Mesendoderm (in vitro differentiated cells): ENCODE data around the gene THADA.
A peak's percentile ranks its signal among the peaks of the same experiment; 100 is the strongest.

Source experiments
- DNase-seq: peaks from one replicate; pipeline ENCODE4 v3.0.0; 2013
- H2AK5ac ChIP-seq: 2 replicates; pipeline ENCODE4 v1.6.1; 2013; ENCODE audit warnings: low read length, inconsistent platforms
- H2BK120ac ChIP-seq: 2 replicates; pipeline ENCODE4 v1.6.1; 2013; ENCODE audit warnings: low read depth, mild to moderate bottlenecking, low read length, moderate library complexity, mixed read lengths
- H2BK15ac ChIP-seq: replicated peaks from 2 replicates; pipeline ENCODE4 v1.6.1; 2013; ENCODE audit warnings: low read depth, mild to moderate bottlenecking, moderate library complexity
- H2BK5ac ChIP-seq: 2 replicates; pipeline ENCODE4 v1.6.1; 2013; ENCODE audit warnings: low read length, inconsistent platforms
- H3K18ac ChIP-seq: 2 replicates; pipeline ENCODE4 v1.6.1; 2013; ENCODE audit warnings: mild to moderate bottlenecking, low read length, mixed read lengths
- H3K23ac ChIP-seq: one replicate; pipeline ENCODE4 v1.6.1; 2013; ENCODE audit warnings: low read length
- H3K27ac ChIP-seq: 2 replicates; pipeline ENCODE4 v1.5.1; 2013; ENCODE audit warnings: low read depth, mild to moderate bottlenecking, inconsistent platforms, low read length, moderate library complexity
- H3K27me3 ChIP-seq: 2 replicates; pipeline ENCODE4 v1.6.1; 2013; ENCODE audit warnings: low read length, control low read depth, mild to moderate bottlenecking, inconsistent platforms; ENCODE audit not compliant: insufficient read depth, poor library complexity
- H3K36me3 ChIP-seq: 2 replicates; pipeline ENCODE4 v1.6.1; 2013; ENCODE audit warnings: low read length, inconsistent platforms; ENCODE audit not compliant: control insufficient read depth, insufficient read depth
- H3K4ac ChIP-seq: one replicate; pipeline ENCODE4 v1.6.1; 2013; ENCODE audit warnings: low read depth, mild to moderate bottlenecking, low read length, moderate library complexity
- H3K4me1 ChIP-seq: 2 replicates; pipeline ENCODE4 v1.6.1; 2013; ENCODE audit warnings: low read depth, low read length, inconsistent platforms; ENCODE audit not compliant: control insufficient read depth
- H3K4me2 ChIP-seq: 2 replicates; pipeline ENCODE4 v1.6.1; 2013; ENCODE audit warnings: low read length
- H3K4me3 ChIP-seq: 2 replicates; pipeline ENCODE4 v1.5.1; 2013; ENCODE audit warnings: mild to moderate bottlenecking, low read length
- H3K56ac ChIP-seq: one replicate; pipeline ENCODE4 v1.6.1; 2013; ENCODE audit warnings: low read length
- H3K79me1 ChIP-seq: 2 replicates; pipeline ENCODE4 v1.6.1; 2013; ENCODE audit warnings: low read length, inconsistent platforms
- H3K79me2 ChIP-seq: 2 replicates; pipeline ENCODE4 v1.6.1; 2013; ENCODE audit warnings: mild to moderate bottlenecking, low read length; ENCODE audit not compliant: control insufficient read depth, insufficient read depth
- H3K9ac ChIP-seq: 2 replicates; pipeline ENCODE4 v1.6.1; 2013; ENCODE audit warnings: low read length, inconsistent platforms
- H4K5ac ChIP-seq: one replicate; pipeline ENCODE4 v1.6.1; 2013; ENCODE audit warnings: low read length
- H4K8ac ChIP-seq: one replicate; pipeline ENCODE4 v1.6.1; 2013; ENCODE audit warnings: low read depth, mild to moderate bottlenecking, control low read depth, low read length, moderate library complexity
- WGBS: extraction: QIAGEN DNeasy Blood & Tissue Kit; methylation state at CpG from one replicate; pipeline ENCODE4 v1.1.7; 2013; ENCODE audit warnings: low lambda C conversion rate, missing lambda C conversion rate; ENCODE audit not compliant: insufficient coverage; ENCODE audit errors: extremely low coverage; 5-methylcytosine and 5-hydroxymethylcytosine counted together

The THADA gene

GRCh38 chr2:43430489-43430888 is 165.3 kb downstream of the THADA start:
- no peak overlapping the region for H3K27ac ChIP-seq
- H3K4me3 ChIP-seq: no peak overlapping the region
- no peak overlapping the region for H3K56ac ChIP-seq
- no peaks in the 10 kb centered on the region for H3K36me3 ChIP-seq
- H3K79me2 ChIP-seq: no peaks in the 10 kb centered on the region
- no peak for DNase-seq
- H3K27me3 ChIP-seq: no peaks in the 10 kb centered on the region
- no peak overlapping the region for H2BK15ac ChIP-seq
- H2BK5ac ChIP-seq: no peak overlapping the region
- no peak overlapping the region for H3K9ac ChIP-seq
- no peaks in the 10 kb centered on the region for H3K79me1 ChIP-seq
- WGBS: no CpG with 5 or more reads among the region's 2 CpGs
- no peak overlapping the region for H3K4ac ChIP-seq
- no peak overlapping the region for H2AK5ac ChIP-seq
- H2BK120ac ChIP-seq: no peak overlapping the region
- H3K4me1 ChIP-seq: peaks cover 2% of the 10 kb centered on the region
- no peak overlapping the region for H3K23ac ChIP-seq
- no peak overlapping the region for H3K18ac ChIP-seq
- H4K8ac ChIP-seq: no peak overlapping the region
- no peak overlapping the region for H4K5ac ChIP-seq
- no peak overlapping the region for H3K4me2 ChIP-seq

GRCh38 chr2:43429369-43429768 is 166.5 kb downstream of the THADA start:
- Histone ChIP-seq H3K56ac (no peak overlapping the region), H3K4ac (no peak overlapping the region), H4K5ac (no peak overlapping the region), H3K79me2 (no peaks in the 10 kb centered on the region), H3K18ac (no peak overlapping the region), H2BK5ac (no peak overlapping the region), H4K8ac (no peak overlapping the region), H3K9ac (no peak overlapping the region), H3K4me1 (peaks cover 3% of the 10 kb centered on the region), H3K4me2 (no peak overlapping the region), H3K36me3 (no peaks in the 10 kb centered on the region), H3K79me1 (no peaks in the 10 kb centered on the region), H2AK5ac (no peak overlapping the region), H3K27me3 (no peaks in the 10 kb centered on the region), H3K27ac (no peak overlapping the region), H2BK120ac (no peak overlapping the region), H3K23ac (no peak overlapping the region), H2BK15ac (no peak overlapping the region), H3K4me3 (no peak overlapping the region)
- no CpG with 5 or more reads among the region's 3 CpGs for WGBS
- DNase-seq: no peak

- Histone ChIP-seq H4K5ac (no peak overlapping the region), H3K4me3 (no peak overlapping the region), H2AK5ac (no peak overlapping the region), H3K27ac (no peak overlapping the region), H3K36me3 (no peaks in the 10 kb centered on the region), H2BK15ac (no peak overlapping the region), H3K4ac (no peak overlapping the region), H3K27me3 (no peaks in the 10 kb centered on the region), H2BK5ac (no peak overlapping the region), H3K79me2 (no peaks in the 10 kb centered on the region), H3K4me2 (no peak overlapping the region), H3K79me1 (no peaks in the 10 kb centered on the region), H3K18ac (no peak overlapping the region), H4K8ac (no peak overlapping the region), H2BK120ac (no peak overlapping the region), H3K23ac (no peak overlapping the region), H3K9ac (no peak overlapping the region), H3K56ac (no peak overlapping the region), H3K4me1 (peaks cover 3% of the 10 kb centered on the region)
- WGBS: no CpG with 5 or more reads among the region's 8 CpGs
- DNase-seq: no peak
Observed at GRCh38 chr2:43427032-43427424, 168.8 kb downstream of the THADA start.

- no peaks in the 10 kb centered on the region for H3K36me3 ChIP-seq
- H3K27ac ChIP-seq: no peak overlapping the region
- no peak overlapping the region for H3K4me3 ChIP-seq
- no peaks in the 10 kb centered on the region for H3K79me1 ChIP-seq
- WGBS: no CpG with 5 or more reads among the region's 3 CpGs
- H2BK120ac ChIP-seq: no peak overlapping the region
- no peak overlapping the region for H3K18ac ChIP-seq
- no peak overlapping the region for H3K4me2 ChIP-seq
- H3K79me2 ChIP-seq: no peaks in the 10 kb centered on the region
- DNase-seq: peak; percentile 88
- no peak overlapping the region for H3K4ac ChIP-seq
- no peak overlapping the region for H3K9ac ChIP-seq
- no peak overlapping the region for H4K8ac ChIP-seq
- no peak overlapping the region for H2BK5ac ChIP-seq
- H3K27me3 ChIP-seq: no peaks in the 10 kb centered on the region
- peaks cover 3% of the 10 kb centered on the region for H3K4me1 ChIP-seq
- no peak overlapping the region for H2BK15ac ChIP-seq
- H4K5ac ChIP-seq: no peak overlapping the region
- H3K23ac ChIP-seq: no peak overlapping the region
- H3K56ac ChIP-seq: no peak overlapping the region
- no peak overlapping the region for H2AK5ac ChIP-seq
Observed at GRCh38 chr2:43426305-43427031, 169.4 kb downstream of the THADA start.

GRCh38 chr2:43425659-43426058 is 170.2 kb downstream of the THADA start:
- Histone ChIP-seq H3K4ac (no peak overlapping the region), H3K18ac (no peak overlapping the region), H3K23ac (no peak overlapping the region), H4K5ac (no peak overlapping the region), H3K27ac (no peak overlapping the region), H3K79me1 (no peaks in the 10 kb centered on the region), H3K9ac (no peak overlapping the region), H3K79me2 (no peaks in the 10 kb centered on the region), H3K4me2 (no peak overlapping the region), H3K4me1 (peaks cover 3% of the 10 kb centered on the region), H2BK5ac (no peak overlapping the region), H3K56ac (no peak overlapping the region), H2AK5ac (no peak overlapping the region), H2BK120ac (no peak overlapping the region), H3K36me3 (no peaks in the 10 kb centered on the region), H4K8ac (no peak overlapping the region), H3K27me3 (no peaks in the 10 kb centered on the region), H3K4me3 (no peak overlapping the region), H2BK15ac (no peak overlapping the region)
- no peak for DNase-seq
- no CpG with 5 or more reads among the region's 1 CpG for WGBS
